ENCODE measurements around the gene SIRT7.

DNA sequence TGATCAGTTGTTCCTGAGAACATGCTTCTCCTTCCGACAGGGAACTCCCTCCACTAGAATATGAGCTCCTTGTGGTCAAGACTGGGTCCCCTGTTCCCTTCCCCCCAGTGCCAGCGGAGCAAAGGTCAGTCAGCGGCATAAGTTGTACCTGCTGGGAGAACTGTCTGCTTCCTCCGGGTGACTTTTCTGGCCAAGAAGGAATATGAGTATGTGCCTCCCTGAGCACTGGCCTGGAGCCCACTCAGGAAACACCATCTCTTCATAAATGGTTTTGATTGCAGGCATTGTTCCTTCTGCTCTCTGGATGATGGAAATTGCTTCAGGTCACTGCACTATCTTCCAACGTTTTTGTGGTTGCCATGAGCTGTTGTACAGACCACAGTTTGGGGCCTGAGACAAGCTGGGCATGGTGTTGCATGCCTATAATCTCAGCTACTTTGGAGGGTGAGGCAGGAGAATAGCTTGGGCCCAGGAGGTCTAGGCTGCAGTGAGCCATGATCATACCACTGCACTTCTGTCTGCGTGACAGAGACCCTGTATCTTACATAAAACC lies 54.8 kb downstream of the SIRT7 start:
- TF ChIP-seq POLR2AphosphoS5 (IDR thresholded peaks at IDR 0.05; ENCODE audit: low read depth, low read length) (peak; percentile 39; the same call in 1 of the 2 replicates), POLR2A (IDR thresholded peaks at IDR 0.05; ENCODE audit: low read depth, low read length) (no peak), POU2F2 (IDR thresholded peaks at IDR 0.05; ENCODE audit: low read depth, low read length) (no peak)

All from GM12891 (cell line).